Common myeloid progenitor, CD34-positive (primary cell): ENCODE measurements around the gene GRIN3A.
"Not testable (repeated sequence)": the region's sequence is repeated elsewhere in the genome, so short reads cannot be mapped to it uniquely, and the experiment has no call there.

ENCODE experiments used
- CTCF ChIA-PET: fragments of 350-600 bp; sonication (Branson Sonifier 250); formaldehyde crosslinking; loops from one replicate; lab custom pipeline; 2021; ENCODE audit warnings: antibody characterized with exemption; lab: Charles Lee
- POLR2A ChIA-PET: fragments of 350-600 bp; sonication (Branson Sonifier 250); formaldehyde crosslinking; loops from one replicate; lab custom pipeline; 2021; ENCODE audit warnings: antibody characterized with exemption; lab: Charles Lee
- DNase-seq, 3 donors: peaks; one replicate each; pipeline versions ENCODE4 v3.0.0 to v3.0.0-alpha.2; 2013
- H3K27ac ChIP-seq, 2 experiments: 1 replicate in 1 of 2; 2 replicates in 1 of 2; pipeline ENCODE4 v1.7.0; 2013; ENCODE audit warnings: inconsistent platforms in 2 of 2, low read length in 2 of 2, mild to moderate bottlenecking in 2 of 2, low read depth in 1 of 2, moderate library complexity in 1 of 2; ENCODE audit not compliant: severe bottlenecking in 2 of 2, insufficient read depth in 1 of 2, poor library complexity in 1 of 2
- H3K27me3 ChIP-seq, 5 experiments: replicated peaks in 2 of 5; 1 replicate in 3 of 5; 2 replicates in 2 of 5; pipeline versions ENCODE4 v1.6.1 to v1.7.0; 2013; ENCODE audit warnings: low read length in 4 of 5, mild to moderate bottlenecking in 2 of 5, moderate library complexity in 2 of 5, inconsistent platforms in 1 of 5; ENCODE audit not compliant: insufficient read depth in 5 of 5, control insufficient read depth in 4 of 5
- H3K36me3 ChIP-seq, 4 experiments: 1 replicate in 2 of 4; 2 replicates in 2 of 4; pipeline versions ENCODE4 v1.6.1 to v1.7.0; 2013; ENCODE audit warnings: low read length in 3 of 4, control low read depth in 1 of 4, mild to moderate bottlenecking in 1 of 4; ENCODE audit not compliant: control insufficient read depth in 4 of 4, insufficient read depth in 4 of 4
- H3K4me1 ChIP-seq, 4 experiments: 1 replicate in 3 of 4; 2 replicates in 1 of 4; pipeline versions ENCODE4 v1.6.1 to v1.7.1; 2013; ENCODE audit warnings: low read length in 3 of 4, mild to moderate bottlenecking in 3 of 4, control low read depth in 1 of 4, inconsistent platforms in 1 of 4, moderate library complexity in 1 of 4; ENCODE audit not compliant: control insufficient read depth in 4 of 4, insufficient read depth in 4 of 4; ENCODE audit errors: control extremely low read depth in 1 of 4
- H3K4me3 ChIP-seq, 7 experiments: 1 replicate in 4 of 7; 2 replicates in 3 of 7; pipeline versions ENCODE4 v1.5.1 to v1.7.0; 2013; ENCODE audit warnings: mild to moderate bottlenecking in 7 of 7, low read length in 6 of 7, moderate library complexity in 6 of 7, inconsistent platforms in 2 of 7, low read depth in 2 of 7, control low read depth in 1 of 7; ENCODE audit not compliant: insufficient read depth in 4 of 7, control insufficient read depth in 1 of 7; ENCODE audit errors: extremely low read depth in 1 of 7
- H3K9me3 ChIP-seq, 5 experiments: 1 replicate in 4 of 5; 2 replicates in 1 of 5; pipeline versions ENCODE4 v1.6.1 to v1.7.1; 2013; ENCODE audit warnings: low read length in 4 of 5, mild to moderate bottlenecking in 2 of 5, inconsistent platforms in 1 of 5, low read depth in 1 of 5, moderate library complexity in 1 of 5; ENCODE audit not compliant: control insufficient read depth in 4 of 5, insufficient read depth in 2 of 5; ENCODE audit errors: control extremely low read depth in 1 of 5
- WGBS: methylation state at CpG from one replicate; pipeline ENCODE4 v1.1.5; 2013; ENCODE audit not compliant: insufficient coverage; 5-methylcytosine and 5-hydroxymethylcytosine counted together

The GRIN3A gene

DNA sequence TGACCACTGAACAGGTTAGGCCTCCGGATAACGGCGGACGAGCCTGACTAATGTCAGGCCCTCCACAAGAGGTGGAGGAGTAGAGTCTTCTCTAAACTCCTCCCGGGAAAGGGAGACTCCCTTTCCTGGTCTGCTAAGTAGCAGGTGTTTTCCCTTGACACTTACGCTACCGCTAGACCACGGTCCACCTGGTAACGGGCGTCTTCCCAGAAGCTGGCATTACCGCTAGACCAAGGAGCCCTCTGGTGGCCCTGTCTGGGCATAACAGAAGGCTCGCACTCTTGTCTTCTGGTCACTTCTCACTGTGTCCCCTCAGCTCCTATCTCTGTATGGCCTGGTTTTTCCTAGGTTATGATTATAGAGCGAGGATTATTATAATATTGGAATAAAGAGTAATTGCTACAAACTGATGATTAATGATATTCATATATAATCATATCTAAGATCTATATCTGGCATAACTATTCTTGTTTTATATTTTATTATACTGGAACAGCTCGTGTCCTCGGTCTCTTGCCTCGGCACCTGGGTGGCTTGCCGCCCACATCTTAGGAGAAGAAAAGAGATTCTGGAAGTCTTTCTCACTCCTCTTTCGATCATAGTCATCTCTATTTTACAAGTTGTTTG lies 188.9 kb downstream of the GRIN3A start:
- CTCF ChIA-PET, result interaction anchor here (1.3 kb wide), 1 partner anchor 14 kb away, joined by 4 read pairs; no protein-coding TSS in a partner anchor
- H3K27ac ChIP-seq, DNase-seq, H3K4me1 ChIP-seq, H3K4me3 ChIP-seq, H3K27me3 ChIP-seq, H3K9me3 ChIP-seq, POLR2A ChIA-PET: not testable (repeated sequence)
- H3K36me3 ChIP-seq, result peaks cover 43 to 86% (median 61%) of the 10 kb centered on the region in 4 experiments
- WGBS, result 100% methylated on average over 10 of the region's 18 CpGs

DNA sequence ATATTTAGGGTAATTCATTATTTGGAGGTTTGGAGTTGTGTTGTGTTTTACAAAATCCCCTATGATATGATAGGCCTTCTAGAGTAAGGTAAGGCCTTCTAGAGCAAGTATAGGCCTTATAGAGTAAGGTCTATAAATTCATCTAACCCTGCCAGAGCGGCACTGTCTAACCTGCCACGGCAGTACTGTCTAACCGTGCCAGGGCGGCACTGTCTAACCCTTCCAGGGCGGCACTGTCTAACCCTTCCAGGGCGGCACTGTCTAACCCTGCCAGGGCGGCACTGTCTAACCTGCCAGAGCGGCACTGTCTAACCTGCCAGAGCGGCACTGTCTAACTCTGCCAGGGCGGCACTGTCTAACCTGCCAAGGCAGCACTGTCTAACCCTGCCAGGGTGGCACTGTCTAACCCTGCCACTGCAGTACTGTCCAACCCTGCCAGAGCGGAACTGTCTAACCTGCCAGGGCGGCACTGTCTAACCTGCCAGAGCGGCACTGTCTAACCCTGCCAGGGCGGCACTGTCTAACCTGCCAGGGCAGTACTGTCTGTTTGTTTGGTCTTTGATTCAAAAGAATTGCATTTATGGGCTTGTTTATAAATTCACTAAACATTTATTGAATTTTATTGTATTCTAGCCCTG lies 195.2 kb downstream of the GRIN3A start:
- 96% methylated on average over 10 of the region's 14 CpGs for WGBS
- Histone ChIP-seq H3K4me1 (no peaks in the 10 kb centered on the region), H3K4me3 (no peak overlapping the region), H3K36me3 (peaks cover 25 to 79% (median 52%) of the 10 kb centered on the region in 4 experiments), H3K27ac (no peak overlapping the region), H3K27me3 (no peaks in the 10 kb centered on the region), H3K9me3 (no peaks in the 10 kb centered on the region)
- no peak for DNase-seq
- POLR2A ChIA-PET, result no interaction called here
- CTCF ChIA-PET, result no interaction called here

DNA sequence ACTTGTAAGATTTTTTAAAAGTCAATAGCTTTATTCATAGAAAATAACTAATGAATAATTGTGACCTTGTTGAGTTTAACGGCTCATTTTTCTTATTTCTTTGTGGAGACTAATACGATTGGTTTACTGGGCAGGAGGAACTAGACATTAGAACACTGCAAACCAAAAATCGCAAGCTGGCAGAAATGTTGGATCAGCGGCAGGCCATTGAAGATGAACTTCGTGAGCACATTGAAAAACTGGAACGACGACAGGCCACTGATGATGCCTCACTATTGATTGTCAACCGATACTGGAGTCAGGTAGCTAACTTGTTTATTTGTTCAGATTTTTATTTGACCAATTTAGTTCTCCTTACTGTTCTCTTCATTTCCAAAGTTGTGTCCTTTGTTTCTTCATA lies 198.4 kb downstream of the GRIN3A start:
- no peaks in the 10 kb centered on the region for H3K9me3 ChIP-seq
- 96% methylated on average over 6 of the region's 8 CpGs for WGBS
- H3K36me3 ChIP-seq, result peaks cover 15 to 77% (median 45%) of the 10 kb centered on the region in 4 experiments
- H3K4me3 ChIP-seq, result no peak overlapping the region
- no peaks in the 10 kb centered on the region for H3K27me3 ChIP-seq
- no peaks in the 10 kb centered on the region for H3K4me1 ChIP-seq
- no peak for DNase-seq
- CTCF ChIA-PET, result interaction anchor here (1.1 to 2.7 kb wide), 5 partner anchors 11 to 121 kb away, joined by 3 to 7 read pairs (median 4); no protein-coding TSS in a partner anchor
- POLR2A ChIA-PET, result no interaction called here
- no peak overlapping the region for H3K27ac ChIP-seq

DNA sequence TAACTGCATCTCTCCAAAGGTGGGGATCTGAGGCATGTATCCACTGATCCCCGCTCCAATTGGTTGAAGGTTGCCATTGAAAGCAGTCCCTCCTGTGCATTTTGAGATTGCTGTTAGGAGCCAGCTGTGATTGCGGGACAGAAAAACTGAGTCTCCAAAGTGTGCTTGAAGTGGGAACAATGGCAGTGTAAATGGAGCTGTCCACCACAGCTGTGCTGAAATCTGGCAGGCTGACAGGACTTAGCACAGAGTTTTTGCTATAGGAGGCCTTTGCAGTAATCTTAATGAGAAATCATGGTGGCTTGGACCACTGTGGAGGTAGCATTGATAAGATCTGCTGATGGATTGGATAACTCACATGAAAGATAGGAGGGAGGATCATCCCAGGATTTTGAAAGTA lies 201.5 kb downstream of the GRIN3A start:
- peak; percentile 6 to 52 (median 51) for DNase-seq
- POLR2A ChIA-PET, result no interaction called here
- Histone ChIP-seq H3K27me3 (no peaks in the 10 kb centered on the region), H3K27ac (no peak overlapping the region), H3K4me3 (no peak overlapping the region), H3K9me3 (no peaks in the 10 kb centered on the region), H3K36me3 (peaks cover 6 to 55% (median 37%) of the 10 kb centered on the region in 4 experiments), H3K4me1 (peaks cover 6 to 15% (median 10%) of the 10 kb centered on the region in 4 experiments)
- CTCF ChIA-PET, result interaction anchor here (0.8 to 1.8 kb wide), 4 partner anchors 18 to 88 kb away, joined by 3 to 6 read pairs (median 3); no protein-coding TSS in a partner anchor
- 94% methylated on average over 2 of the region's 2 CpGs for WGBS

DNA sequence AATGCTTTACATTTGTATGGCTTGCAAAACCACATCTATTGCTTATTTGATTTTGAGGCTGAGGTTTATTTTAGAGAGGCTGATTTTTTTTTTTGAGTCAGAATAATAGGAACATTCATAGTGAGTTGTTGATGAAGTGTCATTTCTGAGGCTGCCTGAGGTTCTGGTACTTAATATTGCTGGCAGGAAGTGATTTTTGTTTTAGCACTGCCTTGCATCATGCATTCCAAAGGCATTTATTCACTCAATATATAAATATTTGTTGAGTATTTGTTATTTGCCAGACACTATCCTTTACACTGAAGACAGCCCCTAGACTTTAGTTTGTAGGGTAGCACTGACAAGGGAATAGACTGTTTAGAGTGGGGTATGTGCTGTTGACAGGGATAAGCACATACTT lies 202.1 kb downstream of the GRIN3A start:
- no peaks in the 10 kb centered on the region for H3K27me3 ChIP-seq
- H3K27ac ChIP-seq, result no peak overlapping the region
- no peaks in the 10 kb centered on the region for H3K9me3 ChIP-seq
- DNase-seq, result no peak
- ChIA-PET CTCF (interaction anchor here (0.7 to 1.8 kb wide), 5 partner anchors 13 to 87 kb away, joined by 3 to 6 read pairs (median 3); no protein-coding TSS in a partner anchor), POLR2A (no interaction called here)
- no peak overlapping the region for H3K4me3 ChIP-seq
- H3K36me3 ChIP-seq, result peaks cover 6 to 51% (median 37%) of the 10 kb centered on the region in 4 experiments
- peaks cover 6 to 15% (median 10%) of the 10 kb centered on the region in 4 experiments for H3K4me1 ChIP-seq

DNA sequence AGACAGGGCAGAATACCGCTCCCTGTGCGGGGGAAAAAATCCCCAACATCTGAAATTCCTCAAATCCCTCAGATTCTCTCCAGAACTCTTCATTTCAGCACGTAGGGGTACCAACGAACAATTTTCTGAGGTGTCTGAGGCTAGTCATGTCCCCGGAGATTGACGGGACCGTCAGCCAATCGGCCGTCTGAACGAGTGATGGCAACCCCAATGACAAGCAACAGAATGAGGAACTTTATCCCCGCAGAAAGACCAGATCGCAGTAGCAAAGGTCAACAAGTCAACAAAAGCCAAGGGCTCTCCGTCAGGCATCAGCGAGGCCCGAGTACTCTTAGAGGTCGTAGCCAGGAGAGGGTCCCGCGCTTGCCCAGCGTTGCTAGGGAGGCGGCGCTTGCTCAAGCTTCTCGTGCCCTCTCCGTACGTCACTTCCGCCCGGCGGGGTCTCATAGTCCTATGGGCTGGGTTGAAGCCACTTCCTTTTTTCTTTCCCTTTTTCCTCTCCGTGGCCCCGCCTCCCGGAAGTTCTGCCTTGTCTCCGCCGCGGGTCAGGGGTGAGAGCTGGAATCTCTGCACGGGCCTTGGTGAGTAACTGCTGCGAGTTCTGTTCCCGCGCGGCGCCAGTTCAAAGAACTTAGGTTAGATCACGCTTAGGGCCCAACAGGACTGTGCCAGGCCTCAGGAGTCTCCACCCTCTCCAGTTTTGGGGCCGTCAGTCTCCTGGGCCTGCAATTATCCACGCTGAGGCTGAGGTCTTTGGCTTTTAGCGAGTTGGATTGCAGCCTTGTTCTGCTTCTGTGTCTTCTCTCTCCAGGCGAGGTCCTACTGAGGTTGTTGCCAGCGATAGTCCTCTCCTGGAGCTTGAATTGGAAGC lies 204.9 kb downstream of the GRIN3A start, which contains the start of gene RNF20:
RNF20 (plus strand) TSS at position 520 of the 871 bp plus-strand sequence. CDS start 1,571 bp downstream, outside the sequence.
- Histone ChIP-seq H3K4me1 (peaks cover 6 to 15% (median 10%) of the 10 kb centered on the region in 4 experiments), H3K9me3 (no peaks in the 10 kb centered on the region), H3K36me3 (peaks cover 4 to 31% (median 20%) of the 10 kb centered on the region in 4 experiments), H3K27ac (peak within 1 kb of the TSS; percentile 97 to 98), H3K4me3 (peak within 1 kb of the TSS; percentile 61 to 99 (median 86)), H3K27me3 (peaks cover 0 to 2% (median 0%) of the 10 kb centered on the region in 5 experiments)
- under 1% methylated on average over 43 of the region's 45 CpGs for WGBS
- peak; percentile 99 for DNase-seq
- ChIA-PET CTCF (interaction anchor here (0.8 to 11.8 kb wide), 7 partner anchors 45 to 90 kb away, joined by 3 to 193 read pairs (median 5); a partner anchor contains a TSS), POLR2A (interaction anchor here (1.2 to 1.3 kb wide), 2 partner anchors 47 to 135 kb away, joined by 3 read pairs; partner anchors contain the start of gene ZNF189)
